Sigmoid colon (tissue), 4 donors: ENCODE results near the gene GALNT12.

Experiments
- EP300 ChIP-seq, 4 donors: sonication (generic); formaldehyde crosslinking; IDR thresholded peaks; one replicate each; pipeline ENCODE4 v1.6.1; 2017; ENCODE audit warnings: antibody characterized with exemption in 4 of 4
- POLR2A ChIP-seq, 2 donors: fragments of 450-650 bp; IDR thresholded peaks; one replicate each; pipeline ENCODE4 v1.6.1; 2016; ENCODE audit warnings: antibody characterized with exemption in 2 of 2, mild to moderate bottlenecking in 2 of 2, moderate library complexity in 2 of 2
- POLR2AphosphoS5 ChIP-seq, 4 donors: sonication (generic); formaldehyde crosslinking; IDR thresholded peaks; one replicate each; pipeline ENCODE4 v1.6.1; 2017; ENCODE audit warnings: antibody characterized with exemption in 4 of 4
- TF ChIP-seq, protein P1 (sequence below), 4 experiments: fragments of 450-650 bp in 3 of 4; fragments of 200-600 bp in 1 of 4; IDR thresholded peaks; one replicate each; pipeline ENCODE4 v1.5.1; 2016 to 2019; ENCODE audit warnings: antibody characterized with exemption in 4 of 4, mild to moderate bottlenecking in 3 of 4, moderate library complexity in 2 of 4

DNA sequence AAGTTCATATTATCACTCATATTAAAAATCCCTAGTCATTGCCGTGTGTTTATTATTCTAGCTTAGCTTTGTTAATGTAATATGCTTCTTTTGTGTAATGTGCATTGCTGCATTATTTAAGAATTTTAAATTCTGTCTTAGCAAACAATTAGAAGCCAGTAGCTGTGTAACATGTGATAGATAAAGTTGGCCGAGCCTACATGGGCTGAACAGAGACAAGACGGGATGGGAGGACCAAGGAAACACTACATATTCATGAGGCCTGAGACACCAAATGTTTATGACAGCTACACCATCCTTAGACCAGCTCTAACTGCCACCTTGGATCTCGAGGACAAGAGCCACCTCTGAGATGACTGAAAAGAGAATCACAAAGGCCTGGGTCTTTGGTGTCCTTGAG, 85.2 kb downstream of the GALNT12 start:
- TF ChIP-seq, protein P1, sequence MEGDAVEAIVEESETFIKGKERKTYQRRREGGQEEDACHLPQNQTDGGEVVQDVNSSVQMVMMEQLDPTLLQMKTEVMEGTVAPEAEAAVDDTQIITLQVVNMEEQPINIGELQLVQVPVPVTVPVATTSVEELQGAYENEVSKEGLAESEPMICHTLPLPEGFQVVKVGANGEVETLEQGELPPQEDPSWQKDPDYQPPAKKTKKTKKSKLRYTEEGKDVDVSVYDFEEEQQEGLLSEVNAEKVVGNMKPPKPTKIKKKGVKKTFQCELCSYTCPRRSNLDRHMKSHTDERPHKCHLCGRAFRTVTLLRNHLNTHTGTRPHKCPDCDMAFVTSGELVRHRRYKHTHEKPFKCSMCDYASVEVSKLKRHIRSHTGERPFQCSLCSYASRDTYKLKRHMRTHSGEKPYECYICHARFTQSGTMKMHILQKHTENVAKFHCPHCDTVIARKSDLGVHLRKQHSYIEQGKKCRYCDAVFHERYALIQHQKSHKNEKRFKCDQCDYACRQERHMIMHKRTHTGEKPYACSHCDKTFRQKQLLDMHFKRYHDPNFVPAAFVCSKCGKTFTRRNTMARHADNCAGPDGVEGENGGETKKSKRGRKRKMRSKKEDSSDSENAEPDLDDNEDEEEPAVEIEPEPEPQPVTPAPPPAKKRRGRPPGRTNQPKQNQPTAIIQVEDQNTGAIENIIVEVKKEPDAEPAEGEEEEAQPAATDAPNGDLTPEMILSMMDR (IDR thresholded peaks at IDR 0.05) = no peak
- TF ChIP-seq POLR2A (IDR thresholded peaks at IDR 0.05) = no peak
- no peak for TF ChIP-seq POLR2AphosphoS5 (IDR thresholded peaks at IDR 0.05)
- TF ChIP-seq EP300 (IDR thresholded peaks at IDR 0.05) = no peak
